ENCODE measurements around the gene SMTN. TPM values are rescaled to one million over a fixed set of nuclear protein-coding genes. Genes with fewer than 3 reads are reported as not detected.

The SMTN gene
- 235 and 344 TPM in 2 replicates for total RNA-seq

GRCh38 chr22:31080848-31081649 lies at the start of gene SMTN:
TSS of gene SMTN (plus strand) at chr22:31081318. CDS start at chr22:31083259, 1,941 bp downstream.

GRCh38 chr22:31107178-31107893 lies 26.2 kb downstream of the SMTN start, which contains the start of gene SELENOM:
TSS of gene SELENOM (minus strand) at chr22:31107568. CDS start at chr22:31107505, 63 bp downstream.

GRCh38 chr22:31122532-31123291 lies 41.6 kb downstream of the SMTN start, which contains the start of gene INPP5J:
TSS of gene INPP5J (plus strand) at chr22:31122966. CDS start at chr22:31123015, 49 bp downstream.

GRCh38 chr22:31139866-31140716 lies 59.0 kb downstream of the SMTN start, which contains the start of gene PLA2G3:
TSS of gene PLA2G3 (minus strand) at chr22:31140508. CDS start at chr22:31140354, 154 bp downstream.

Other genes with a start within 250 kb of the SMTN start
- 4.0 and 10.3 TPM in 2 replicates for gene MORC2, start 112.5 kb upstream of the SMTN start, total RNA-seq
- 22.8 and 41.6 TPM in 2 replicates for gene TUG1, start 112.1 kb upstream of the SMTN start, total RNA-seq
- gene SELENOM, start 26.2 kb downstream of the SMTN start, total RNA-seq = 300 and 301 TPM in 2 replicates
- gene INPP5J, start 41.6 kb downstream of the SMTN start, total RNA-seq = 0.18 and 0.86 TPM in 2 replicates
- 0.86 and 1.1 TPM in 2 replicates for gene PLA2G3, start 59.2 kb downstream of the SMTN start, total RNA-seq
- 22.8 and 23.4 TPM in 2 replicates for gene RNF185, start 78.9 kb downstream of the SMTN start, total RNA-seq
- 20.8 and 24.1 TPM in 2 replicates for gene LIMK2, start 131.0 kb downstream of the SMTN start, total RNA-seq
- gene PIK3IP1, start 211.2 kb downstream of the SMTN start, total RNA-seq = 26.4 and 32.0 TPM in 2 replicates